HT-29 (cell line): Measurements from ENCODE around the gene PRDM15. TPM values are rescaled to one million over a fixed set of nuclear protein-coding genes. Genes with fewer than 3 reads are reported as not detected.

Source experiments
- DNase-seq: peaks from one replicate; pipeline ENCODE4 v3.0.0-alpha.2; 2015; ENCODE audit warnings: low spot score
- total RNA-seq: library from RNA; depleted of rRNA; stranded (reverse); fragments of >200 nt; shearing (Covaris generic); gene quantifications from 2 replicates; pipeline ENCODE4 v1.2.3, GENCODE V29; 2014

Gene PRDM15
- total RNA-seq, 1 experiment from 2014 or later, result 10.9 TPM

DNA sequence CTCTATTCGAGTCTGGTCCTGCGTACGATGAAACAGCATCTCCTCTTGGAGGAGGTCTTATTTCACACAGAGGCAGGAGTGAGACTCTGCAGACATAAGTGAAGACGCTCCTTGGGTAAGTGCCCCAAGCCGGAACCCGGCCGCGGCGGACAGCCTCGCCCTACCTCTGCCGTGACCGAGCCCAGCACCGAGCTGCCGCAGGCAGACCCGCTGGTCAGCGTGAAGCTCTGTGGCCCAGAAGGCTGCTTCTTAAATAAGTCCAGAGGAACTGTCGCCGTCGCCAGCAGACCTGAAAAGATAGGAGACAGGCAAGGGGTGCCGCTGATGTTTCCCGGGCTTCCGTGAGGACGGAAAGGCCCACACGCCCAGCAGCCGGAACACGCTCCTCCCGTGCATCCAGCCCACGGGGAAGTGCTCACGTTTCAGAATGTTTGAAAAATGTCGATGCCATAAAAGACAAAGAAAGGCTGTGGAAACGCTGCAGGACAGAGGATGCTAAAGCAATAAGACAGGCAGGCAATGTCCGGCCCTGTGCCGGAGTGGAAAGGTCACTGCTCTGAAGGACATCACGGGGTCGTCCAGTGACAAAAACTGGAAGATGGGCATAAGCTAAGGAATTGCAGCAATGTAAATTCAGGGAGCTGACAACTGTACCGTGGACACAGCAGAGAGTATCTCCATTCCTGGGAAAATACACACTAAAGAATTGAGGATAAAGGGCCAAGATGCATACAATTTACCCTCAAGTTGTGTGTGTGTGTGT lies 28.5 kb upstream of the PRDM15 start:
- no peak for DNase-seq

GRCh38 chr21:41906770-41907169 lies 27.6 kb upstream of the PRDM15 start:
- DNase-seq, result no peak

GRCh38 chr21:41903559-41904351 lies 24.6 kb upstream of the PRDM15 start:
- no peak for DNase-seq

DNA sequence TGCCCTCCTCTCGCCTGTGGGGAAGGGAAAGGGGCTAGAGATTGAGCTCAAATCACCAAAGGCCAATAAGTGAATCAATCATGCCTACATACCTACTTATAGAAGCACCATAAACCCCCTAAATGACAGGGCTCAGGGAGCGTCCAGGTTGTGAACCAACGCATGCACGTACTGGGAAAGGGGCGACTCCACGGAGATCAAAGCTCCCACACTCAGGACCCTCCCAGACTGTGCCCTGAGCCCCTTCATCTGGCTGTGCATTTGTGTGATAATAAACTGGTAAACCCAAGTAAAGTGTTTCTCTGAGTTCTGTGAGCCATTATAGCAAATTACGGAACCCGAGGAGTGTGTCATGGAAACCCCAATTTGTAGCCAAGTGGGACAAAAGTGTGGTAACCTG lies 23.8 kb upstream of the PRDM15 start:
- no peak for DNase-seq

DNA sequence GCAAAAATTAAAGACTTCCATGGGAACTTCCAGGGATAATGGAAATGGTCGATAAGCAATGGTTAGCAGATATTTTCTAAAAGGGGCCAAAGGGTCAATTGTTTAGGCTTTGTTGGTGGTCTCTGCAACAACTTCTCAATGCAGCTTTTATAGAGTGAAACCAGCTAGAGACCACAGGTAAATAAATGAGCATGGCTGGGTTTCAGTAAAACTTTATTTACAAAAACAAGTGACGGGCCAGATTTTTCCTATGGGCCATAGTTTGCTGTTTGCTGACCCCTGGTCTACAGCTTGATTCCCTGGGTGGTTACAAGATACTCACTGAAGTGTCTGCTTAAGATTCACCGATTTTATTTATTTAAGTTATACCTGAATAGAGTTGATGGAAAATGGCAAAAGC lies 22.6 kb upstream of the PRDM15 start:
- no peak for DNase-seq

DNA sequence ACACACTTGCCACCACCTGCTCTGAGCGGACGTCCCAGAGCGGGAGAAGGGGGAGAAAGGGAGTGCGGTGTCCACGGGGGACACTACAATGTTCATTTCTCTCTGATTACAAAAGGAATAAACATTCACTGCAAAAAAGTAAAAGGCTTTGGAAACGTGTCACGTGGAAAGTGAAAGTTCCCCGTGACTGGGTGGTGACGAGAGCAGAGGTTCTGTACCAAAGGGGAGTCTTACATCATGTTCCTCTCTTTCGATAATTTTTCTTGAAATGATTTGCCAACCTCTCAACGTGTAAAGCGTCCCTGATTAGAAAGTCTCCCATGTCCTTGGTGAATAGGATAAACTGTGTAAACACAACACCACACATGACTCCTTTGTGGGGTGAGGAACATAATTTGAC lies 22.0 kb upstream of the PRDM15 start:
- DNase-seq, result no peak

DNA sequence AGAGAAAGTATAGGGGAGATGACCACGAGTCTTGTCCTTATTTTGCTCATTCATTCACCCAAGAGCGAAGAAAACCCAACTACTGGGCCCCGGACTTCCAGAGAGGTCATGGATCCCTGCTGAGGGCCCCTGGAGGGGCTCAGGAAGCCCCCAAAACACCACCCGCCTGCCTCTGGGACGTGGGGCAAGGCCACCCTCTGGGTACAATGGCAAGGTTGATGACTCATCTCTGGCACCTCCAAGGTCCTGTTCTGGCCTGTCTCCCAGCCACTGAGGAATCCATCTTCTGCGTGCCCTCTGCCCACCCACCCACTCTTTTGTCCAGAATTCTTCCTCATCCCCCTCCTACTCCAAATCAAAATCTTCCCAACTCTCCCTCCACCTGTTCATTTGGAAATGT lies 21.3 kb upstream of the PRDM15 start:
- DNase-seq, result no peak

DNA sequence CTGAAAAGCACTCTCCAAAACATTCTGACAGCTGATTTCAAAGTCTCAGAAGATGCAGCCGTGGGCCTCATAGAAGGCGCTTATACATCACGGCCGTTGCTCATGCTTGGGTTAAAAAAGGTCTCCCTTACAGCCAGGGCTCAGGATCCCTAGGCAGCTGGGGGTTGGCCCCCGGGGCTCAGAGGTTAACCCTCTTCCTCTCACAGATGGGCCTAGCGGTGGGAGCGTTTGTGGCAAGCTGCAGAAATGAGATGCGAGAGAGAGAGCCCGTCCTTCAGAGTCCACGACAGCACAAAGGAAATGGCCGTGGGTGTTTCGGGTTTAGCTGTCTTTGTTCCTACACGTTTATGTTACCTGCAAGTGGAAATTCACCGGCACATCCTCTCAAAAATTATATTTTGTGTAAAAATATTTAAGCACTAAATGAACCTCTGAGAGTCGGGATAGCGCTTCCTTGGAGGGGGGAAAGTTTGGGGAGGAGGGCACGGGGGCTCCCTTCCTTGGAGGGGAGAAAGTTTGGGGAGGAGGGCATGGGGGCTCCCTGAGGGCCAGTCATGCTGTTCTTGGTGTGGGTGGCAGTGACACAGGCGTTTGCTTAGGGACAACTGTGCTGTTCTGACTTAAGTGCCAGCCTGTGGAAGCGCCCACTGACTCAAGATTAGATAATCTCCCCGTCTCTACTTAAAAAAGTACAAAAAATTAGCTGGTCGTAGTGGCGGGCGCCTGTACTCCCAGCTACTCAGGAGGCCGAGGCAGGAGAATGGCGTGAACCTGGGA lies 20.5 kb upstream of the PRDM15 start:
- DNase-seq, result no peak

DNA sequence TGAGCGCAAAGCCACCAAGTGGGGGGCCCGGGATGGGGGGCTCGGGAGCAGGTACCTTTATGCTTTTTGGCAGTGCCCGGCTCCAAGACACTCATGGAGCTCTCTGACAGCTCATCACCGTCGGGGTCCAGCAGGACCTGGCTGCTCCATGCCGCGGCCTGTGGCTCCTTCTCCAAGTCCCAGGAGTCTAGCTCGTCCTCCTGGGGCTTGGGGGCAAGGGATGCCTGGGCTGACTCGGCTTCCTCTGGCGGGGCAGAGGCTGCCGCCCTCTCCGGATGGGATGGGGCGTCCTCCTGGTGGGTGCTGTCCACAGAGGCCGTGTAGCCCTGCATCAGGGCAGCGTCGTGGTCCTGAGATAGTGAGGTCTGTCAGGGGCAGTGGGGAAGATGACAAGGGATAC lies 19.9 kb upstream of the PRDM15 start:
- DNase-seq, result no peak

DNA sequence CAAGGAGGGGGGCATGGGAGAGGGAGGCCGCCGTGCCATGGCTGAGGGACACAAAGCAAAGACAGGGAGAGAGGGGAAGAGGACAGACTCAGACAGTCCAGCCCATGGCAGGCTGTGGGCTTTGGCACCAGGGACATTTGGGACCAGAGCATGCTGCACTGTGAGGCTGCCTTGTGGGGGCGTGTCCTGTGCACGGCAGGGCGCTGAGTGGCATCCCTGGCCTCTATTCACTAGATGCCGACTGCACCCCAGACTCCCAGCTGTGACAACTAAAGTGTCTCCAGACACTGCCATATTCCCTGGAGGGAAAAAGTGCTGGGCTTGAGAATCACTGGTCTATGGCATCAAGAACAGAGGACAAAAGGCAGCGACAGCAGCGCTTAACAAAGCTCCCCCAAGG lies 18.6 kb upstream of the PRDM15 start:
- DNase-seq, result no peak

- no peak for DNase-seq
Measured at GRCh38 chr21:41897047-41897669, 18.0 kb upstream of the PRDM15 start.

DNA sequence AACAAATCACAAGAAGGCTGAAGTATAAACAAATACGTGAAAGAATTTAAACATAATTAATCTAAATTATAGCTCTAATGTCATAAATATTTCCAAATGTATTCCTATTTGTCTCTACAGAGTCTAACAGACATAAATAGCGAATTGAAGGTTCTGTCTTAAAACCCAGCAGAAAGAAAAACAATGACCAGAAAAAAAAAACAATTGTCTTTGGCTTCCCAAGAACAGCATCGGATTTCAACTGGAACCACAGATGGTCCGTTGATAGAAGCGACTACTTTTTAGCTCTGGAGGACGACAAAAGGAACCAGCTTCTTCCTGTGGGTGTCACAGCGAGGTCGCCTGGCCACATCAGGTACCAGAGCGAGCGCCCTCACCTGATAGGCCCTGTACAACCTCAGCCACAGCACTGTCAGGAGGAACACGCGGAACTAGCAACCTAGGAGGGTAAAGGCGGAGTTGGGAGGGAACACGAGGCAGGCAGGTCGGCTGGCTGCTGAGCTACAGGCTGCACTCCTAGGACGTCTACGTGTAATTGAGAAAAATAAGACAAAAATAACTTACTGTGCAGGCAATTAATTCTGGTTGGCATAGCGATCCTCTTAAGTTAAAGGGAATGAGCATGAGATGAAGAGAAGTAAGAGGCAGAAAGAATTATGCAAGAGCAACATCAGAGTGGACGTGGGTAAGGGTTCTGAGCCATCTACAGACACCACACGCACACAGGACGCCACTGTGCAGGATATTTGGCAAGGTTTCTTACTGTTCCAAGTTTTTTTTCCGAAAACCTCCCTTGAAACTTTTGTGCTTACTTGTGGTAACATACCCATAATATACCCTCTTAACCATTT lies 16.7 kb upstream of the PRDM15 start:
- no peak for DNase-seq

DNA sequence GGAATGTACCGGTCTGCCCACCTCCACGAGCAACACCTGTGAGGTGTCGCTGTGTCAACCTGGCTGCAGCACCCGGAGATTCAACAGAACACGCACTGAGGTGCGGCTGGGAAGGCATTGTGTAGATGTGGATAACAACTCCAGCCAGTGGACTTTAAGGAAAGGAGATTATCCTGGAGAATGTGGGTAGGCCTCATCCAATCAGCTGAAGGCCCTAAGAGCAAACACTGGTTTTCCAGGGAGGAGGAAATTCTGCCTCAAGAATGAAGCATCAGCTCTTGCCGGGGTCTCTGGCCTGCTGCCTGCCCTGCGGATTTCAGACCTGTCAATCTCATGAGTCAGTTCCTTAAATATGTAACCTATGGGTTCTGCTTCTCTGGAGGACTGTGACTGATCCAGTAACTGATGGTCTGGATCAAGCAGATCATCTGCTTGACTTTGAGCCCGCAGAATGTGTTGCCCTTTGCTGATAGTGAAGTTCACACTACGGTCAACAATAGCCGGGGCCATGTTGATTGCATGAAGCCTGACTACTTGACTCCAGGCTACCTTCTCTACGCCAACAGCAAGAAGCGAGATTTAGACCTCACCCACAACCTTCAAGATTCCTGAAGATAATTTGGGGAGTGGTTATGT lies 15.9 kb upstream of the PRDM15 start:
- DNase-seq, result no peak

DNA sequence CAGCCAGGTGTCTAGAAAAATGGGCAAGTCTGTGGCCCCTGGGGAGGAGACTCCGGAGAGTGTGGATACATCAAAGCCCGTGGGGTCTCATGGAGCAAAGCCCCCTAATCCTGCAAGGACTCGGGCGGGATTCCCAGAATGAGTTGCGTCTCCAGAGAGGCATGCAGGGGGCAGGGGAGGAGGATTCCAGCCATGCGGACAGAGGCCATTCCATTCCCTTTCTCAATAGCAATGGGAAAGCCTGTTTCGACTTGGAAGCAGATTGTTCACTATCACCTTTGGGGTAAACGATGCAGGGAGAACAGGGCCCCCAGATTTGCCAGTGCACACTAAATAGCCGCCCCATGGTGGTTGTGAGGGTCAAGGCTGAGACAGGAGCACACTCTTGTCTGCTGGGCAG lies 15.4 kb upstream of the PRDM15 start:
- DNase-seq, result no peak

GRCh38 chr21:41892726-41893125 lies 13.6 kb upstream of the PRDM15 start:
- DNase-seq, result no peak

DNA sequence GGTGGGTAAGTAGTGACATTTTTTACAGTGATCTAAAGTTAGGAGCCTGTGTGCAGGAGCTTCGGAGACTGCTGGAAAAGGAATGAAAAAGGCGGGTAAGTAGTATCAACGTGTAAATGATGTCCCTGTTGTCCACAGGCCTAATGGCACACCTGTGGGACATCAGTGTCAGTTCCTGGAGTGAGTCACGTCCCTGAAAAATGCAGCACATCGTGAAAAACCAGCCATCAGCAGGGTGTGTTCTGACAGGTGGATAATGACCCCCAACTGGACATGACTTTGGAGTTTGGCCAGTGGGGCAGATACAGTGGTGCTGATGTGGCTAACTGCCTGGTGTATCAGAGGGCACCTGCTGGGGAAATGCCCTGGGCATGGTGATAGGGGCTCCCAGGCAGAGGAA lies 12.0 kb upstream of the PRDM15 start:
- DNase-seq, result peak; percentile 3

DNA sequence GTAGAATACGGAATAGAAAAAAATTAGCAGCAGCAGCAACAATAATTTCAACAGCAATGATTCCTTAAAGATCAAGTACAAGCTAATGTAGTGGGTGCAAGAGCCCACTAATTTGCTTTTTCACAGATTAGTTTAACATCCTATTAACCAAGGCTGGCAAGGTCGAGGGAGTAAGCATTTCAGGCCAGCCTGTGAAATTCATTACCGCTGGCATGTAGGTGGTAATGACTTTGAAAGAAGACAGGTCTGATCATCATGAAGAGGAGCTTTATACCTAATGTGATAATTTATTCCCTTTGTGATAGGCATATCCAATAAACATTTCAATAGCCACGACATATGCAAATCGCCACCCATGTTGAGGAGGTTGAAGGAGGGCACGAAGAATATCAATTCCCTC lies 11.2 kb upstream of the PRDM15 start:
- DNase-seq, result no peak

- no peak for DNase-seq
Measured at GRCh38 chr21:41888749-41889376, 9.7 kb upstream of the PRDM15 start.

- DNase-seq, result no peak
Measured at GRCh38 chr21:41887667-41888066, 8.5 kb upstream of the PRDM15 start.

GRCh38 chr21:41886328-41886727 lies 7.2 kb upstream of the PRDM15 start:
- DNase-seq, result no peak
